CD4-positive, CD25-positive, alpha-beta regulatory T cell (primary cell): ENCODE results near the gene RPL6. TPM values are rescaled to one million over a fixed set of nuclear protein-coding genes. Genes with fewer than 3 reads are reported as not detected.
A peak's percentile ranks its signal among the peaks of the same experiment; 100 is the strongest.
"Not testable (repeated sequence)": the region's sequence is repeated elsewhere in the genome, so short reads cannot be mapped to it uniquely, and the experiment has no call there.

Experiments used
- ATAC-seq, 2 donors: fragments of 150-1000 bp; cut with Tn5 transposase; one replicate each; pipeline ENCODE4 v1.10.0; 2021; ENCODE audit warnings: low read depth in 2 of 2, moderate number of reproducible peaks in 2 of 2, moderate library complexity in 1 of 2
- DNase-seq, 3 donors: peaks; one replicate each; pipeline versions ENCODE4 v3.0.0 to v3.0.0-alpha.2; 2012 to 2022; ENCODE audit warnings: mixed read lengths in 1 of 3
- H3K27ac ChIP-seq: one replicate; pipeline ENCODE4 v1.7.0; 2013; ENCODE audit warnings: mild to moderate bottlenecking, low read length; ENCODE audit not compliant: insufficient read depth, poor library complexity, severe bottlenecking
- H3K27me3 ChIP-seq: one replicate; pipeline ENCODE4 v1.7.0; 2013; ENCODE audit warnings: low read length; ENCODE audit not compliant: control insufficient read depth, insufficient read depth
- H3K36me3 ChIP-seq: one replicate; pipeline ENCODE4 v1.7.0; 2013; ENCODE audit warnings: mild to moderate bottlenecking, low read length, moderate library complexity; ENCODE audit not compliant: control insufficient read depth, insufficient read depth
- H3K4me1 ChIP-seq: 2 replicates; pipeline ENCODE4 v1.7.0; 2013; ENCODE audit warnings: mild to moderate bottlenecking, low read length; ENCODE audit not compliant: insufficient read depth, control insufficient read depth, poor library complexity, severe bottlenecking
- H3K4me3 ChIP-seq: one replicate; pipeline ENCODE4 v1.7.0; 2013; ENCODE audit warnings: low read depth, mild to moderate bottlenecking, low read length, moderate library complexity
- H3K9me3 ChIP-seq, 2 experiments: 1 replicate in 1 of 2; 2 replicates in 1 of 2; pipeline ENCODE4 v1.7.0; 2013; ENCODE audit warnings: low read length in 2 of 2, mild to moderate bottlenecking in 1 of 2, moderate library complexity in 1 of 2; ENCODE audit not compliant: control insufficient read depth in 2 of 2
- H3K27ac Mint-ChIP-seq, 3 donors: one replicate each; pipeline ENCODE4 v1.8.0; 2020 to 2022; ENCODE audit warnings: mild to moderate bottlenecking in 3 of 3, mixed read lengths in 3 of 3, moderate library complexity in 2 of 3
- H3K27me3 Mint-ChIP-seq: one replicate; pipeline ENCODE4 v1.8.0; 2022; ENCODE audit warnings: mild to moderate bottlenecking, mixed read lengths
- H3K36me3 Mint-ChIP-seq: one replicate; pipeline ENCODE4 v1.8.0; 2020; ENCODE audit warnings: mixed read lengths
- H3K4me1 Mint-ChIP-seq, 4 donors: one replicate each; pipeline ENCODE4 v1.8.0; 2020 to 2022; ENCODE audit warnings: mixed read lengths in 4 of 4, mild to moderate bottlenecking in 1 of 4
- H3K4me3 Mint-ChIP-seq, 4 donors: one replicate each; pipeline ENCODE4 v1.8.0; 2020 to 2022; ENCODE audit warnings: mild to moderate bottlenecking in 4 of 4, mixed read lengths in 4 of 4, moderate library complexity in 3 of 4
- H3K9me3 Mint-ChIP-seq, 7 donors: one replicate each; pipeline ENCODE4 v1.8.0; 2020 to 2022; ENCODE audit warnings: mixed read lengths in 7 of 7, mild to moderate bottlenecking in 3 of 7, moderate library complexity in 2 of 7
- polyA plus RNA-seq, 4 donors: library from polyadenylated mRNA; unstranded; fragments of 300-500 nt; fragmentation: Illumina TruSeq; gene quantifications; one replicate each; pipeline ENCODE4 v1.2.3, GENCODE V29; 2021
- total RNA-seq: library from RNA; stranded (reverse); gene quantifications from one replicate; pipeline ENCODE4 v1.2.3, GENCODE V29; 2022

The RPL6 gene
- total and polyA plus RNA-seq, 5 donors from 2014 or later, result 375 to 1,320 (median 585) TPM

DNA sequence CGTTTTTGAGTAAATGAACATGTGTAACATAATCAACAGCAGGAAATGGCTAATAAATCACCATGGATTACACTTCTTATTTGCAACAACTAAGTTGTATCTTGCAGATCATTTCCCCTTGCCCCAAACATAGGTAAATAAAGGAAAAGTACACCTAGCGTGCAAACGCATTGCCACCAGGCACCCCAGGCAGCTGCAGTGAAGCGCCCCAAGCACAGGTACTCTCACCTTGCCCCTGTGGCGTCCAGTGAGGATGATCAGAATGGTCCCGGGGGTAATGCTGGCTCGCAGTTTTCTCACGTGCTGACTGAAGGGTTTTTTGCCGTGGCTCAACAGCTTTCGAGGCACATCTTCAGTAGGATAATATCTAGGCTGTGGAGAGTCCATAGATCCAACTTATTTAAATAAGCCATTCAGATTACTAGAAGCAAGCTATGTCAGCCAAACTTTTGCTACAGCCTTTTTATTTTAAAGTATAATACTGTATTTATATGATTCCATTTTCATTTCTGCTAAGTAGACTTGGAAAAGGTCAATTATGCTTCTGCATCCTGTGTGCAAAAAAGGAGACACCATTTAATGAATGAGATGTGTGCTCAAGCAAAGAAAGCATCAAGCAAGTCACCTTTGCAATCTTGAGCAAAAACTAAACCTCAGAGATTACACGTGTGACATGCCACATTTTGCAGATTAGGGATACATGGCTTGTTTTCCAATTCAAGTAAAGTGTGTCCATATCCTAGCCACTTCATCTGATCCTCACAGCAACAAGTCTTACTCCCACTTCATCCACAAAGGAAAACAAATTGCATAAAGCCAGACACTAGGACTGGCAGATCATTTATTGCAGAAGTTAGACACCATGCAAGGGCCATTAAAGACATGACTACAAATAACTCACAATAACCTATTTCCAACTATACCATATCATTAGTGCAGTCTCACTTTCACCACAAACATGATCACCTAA lies 2.6 kb downstream of the RPL6 start:
- H3K4me1 ChIP-seq, result peaks cover 17% of the 10 kb centered on the region
- ATAC-seq (no peak), DNase-seq (no peak)
- Mint-ChIP-seq H3K4me1 (peaks cover 15 to 47% (median 35%) of the 10 kb centered on the region in 4 donors), H3K36me3 (peaks cover 37% of the 10 kb centered on the region), H3K27ac (peak overlapping the region in 2 of 3 donors; percentile 83 to 99), H3K9me3 (no peaks in the 10 kb centered on the region), H3K27me3 (no peaks in the 10 kb centered on the region), H3K4me3 (peak overlapping the region; percentile 96 to 100 (median 100))
- H3K4me3 ChIP-seq, result peak overlapping the region; percentile 49
- H3K36me3 ChIP-seq, result peaks cover 40% of the 10 kb centered on the region
- H3K9me3 ChIP-seq, result no peaks in the 10 kb centered on the region
- H3K27me3 ChIP-seq, result no peaks in the 10 kb centered on the region
- no peak overlapping the region for H3K27ac ChIP-seq

DNA sequence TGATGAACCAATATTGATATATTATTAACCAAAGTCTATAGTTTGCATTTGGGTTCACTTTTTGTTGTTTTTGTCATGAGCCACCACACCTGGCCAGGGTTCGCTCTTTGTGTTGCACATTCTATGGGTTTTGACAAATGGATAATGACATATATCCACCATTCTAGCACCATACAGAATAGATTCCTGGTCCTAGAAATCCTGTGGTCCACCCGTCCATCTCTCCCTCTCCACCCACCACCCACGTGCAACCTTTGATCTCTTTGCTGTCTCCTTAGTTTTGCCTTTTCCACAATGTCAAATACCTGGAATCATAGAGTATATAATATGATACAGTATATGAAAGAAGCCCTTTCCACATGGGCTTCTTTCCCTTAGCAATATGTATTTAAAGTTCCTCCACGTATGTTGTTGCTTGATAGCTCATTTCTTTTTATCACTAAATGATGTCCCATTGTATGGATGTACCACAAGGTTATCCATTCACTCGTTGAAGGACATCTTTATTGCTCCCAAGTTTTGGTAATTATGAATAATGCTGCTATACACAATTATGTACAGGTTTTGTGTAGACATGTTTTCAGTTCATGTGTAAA lies 7.4 kb downstream of the RPL6 start:
- DNase-seq, result no peak
- peaks cover 16% of the 10 kb centered on the region for H3K36me3 Mint-ChIP-seq
- H3K4me3 ChIP-seq, result no peak overlapping the region
- H3K4me1 ChIP-seq, result no peaks in the 10 kb centered on the region
- H3K9me3 ChIP-seq, result no peaks in the 10 kb centered on the region
- H3K4me1 Mint-ChIP-seq, result peaks cover 0 to 15% (median 8%) of the 10 kb centered on the region in 4 donors
- H3K27me3 ChIP-seq, result no peaks in the 10 kb centered on the region
- H3K27ac ChIP-seq, result no peak overlapping the region
- no peak for ATAC-seq
- H3K27ac Mint-ChIP-seq, result no peak overlapping the region
- H3K4me3 Mint-ChIP-seq, result no peak overlapping the region
- no peaks in the 10 kb centered on the region for H3K27me3 Mint-ChIP-seq
- H3K36me3 ChIP-seq, result peaks cover 29% of the 10 kb centered on the region
- H3K9me3 Mint-ChIP-seq, result no peaks in the 10 kb centered on the region

GRCh38 chr12:112401054-112401453 lies 8.4 kb downstream of the RPL6 start:
- H3K27me3 Mint-ChIP-seq, result no peaks in the 10 kb centered on the region
- no peak overlapping the region for H3K4me3 Mint-ChIP-seq
- ATAC-seq (no peak), DNase-seq (no peak)
- Histone ChIP-seq H3K4me3 (no peak overlapping the region), H3K27ac (no peak overlapping the region), H3K9me3 (no peaks in the 10 kb centered on the region), H3K4me1 (no peaks in the 10 kb centered on the region), H3K36me3 (peaks cover 19% of the 10 kb centered on the region), H3K27me3 (no peaks in the 10 kb centered on the region)
- peaks cover 11% of the 10 kb centered on the region for H3K36me3 Mint-ChIP-seq
- no peaks in the 10 kb centered on the region for H3K9me3 Mint-ChIP-seq
- H3K4me1 Mint-ChIP-seq, result peaks cover 4 to 6% (median 4%) of the 10 kb centered on the region in 4 donors
- H3K27ac Mint-ChIP-seq, result no peak overlapping the region

GRCh38 chr12:112393328-112393727 lies 16.1 kb downstream of the RPL6 start:
- Mint-ChIP-seq H3K36me3 (no peaks in the 10 kb centered on the region), H3K27ac (no peak overlapping the region), H3K9me3 (no peaks in the 10 kb centered on the region), H3K27me3 (peaks cover 13% of the 10 kb centered on the region), H3K4me1 (peaks cover 0 to 4% (median 2%) of the 10 kb centered on the region in 4 donors), H3K4me3 (no peak overlapping the region)
- H3K4me3 ChIP-seq, result no peak overlapping the region
- no peaks in the 10 kb centered on the region for H3K27me3 ChIP-seq
- no peaks in the 10 kb centered on the region for H3K4me1 ChIP-seq
- no peak overlapping the region for H3K27ac ChIP-seq
- DNase-seq (no peak), ATAC-seq (no peak)
- H3K36me3 ChIP-seq, result no peaks in the 10 kb centered on the region
- H3K9me3 ChIP-seq, result no peaks in the 10 kb centered on the region

DNA sequence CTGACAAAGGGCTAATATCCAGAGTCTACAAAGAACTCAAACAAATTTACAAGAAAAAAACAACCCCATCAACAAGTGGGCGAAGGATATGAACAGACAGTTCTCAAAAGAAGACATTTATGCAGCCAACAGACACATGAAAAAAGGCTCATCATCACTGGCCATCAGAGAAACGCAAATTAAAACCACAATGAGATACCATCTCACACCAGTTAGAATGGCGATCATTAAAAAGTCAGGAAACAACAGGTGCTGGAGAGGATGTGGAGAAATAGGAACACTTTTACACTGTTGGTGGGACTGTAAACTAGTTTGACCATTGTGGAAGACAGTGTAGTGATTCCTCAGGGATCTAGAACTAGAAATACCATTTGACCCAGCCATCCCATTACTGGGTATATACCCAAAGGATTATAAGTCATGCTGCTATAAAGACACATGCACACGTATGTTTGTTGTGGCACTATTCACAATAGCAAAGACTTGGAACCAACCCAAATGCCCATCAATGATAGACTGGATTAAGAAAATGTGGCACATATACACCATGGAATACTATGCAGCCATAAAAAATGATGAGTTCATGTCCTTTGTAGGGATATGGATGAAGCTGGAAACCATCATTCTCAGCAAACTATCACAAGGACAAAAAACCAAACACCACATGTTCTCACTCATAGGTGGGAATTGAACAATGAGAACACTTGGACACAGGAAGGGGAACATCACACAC lies 19.3 kb downstream of the RPL6 start:
- not testable (repeated sequence) for H3K27me3 ChIP-seq, H3K9me3 Mint-ChIP-seq, H3K4me1 Mint-ChIP-seq, H3K36me3 Mint-ChIP-seq, H3K4me3 ChIP-seq, H3K4me1 ChIP-seq, H3K27ac ChIP-seq, H3K36me3 ChIP-seq, ATAC-seq, DNase-seq, H3K27ac Mint-ChIP-seq, H3K4me3 Mint-ChIP-seq, H3K9me3 ChIP-seq
- peaks cover 20% of the 10 kb centered on the region for H3K27me3 Mint-ChIP-seq

DNA sequence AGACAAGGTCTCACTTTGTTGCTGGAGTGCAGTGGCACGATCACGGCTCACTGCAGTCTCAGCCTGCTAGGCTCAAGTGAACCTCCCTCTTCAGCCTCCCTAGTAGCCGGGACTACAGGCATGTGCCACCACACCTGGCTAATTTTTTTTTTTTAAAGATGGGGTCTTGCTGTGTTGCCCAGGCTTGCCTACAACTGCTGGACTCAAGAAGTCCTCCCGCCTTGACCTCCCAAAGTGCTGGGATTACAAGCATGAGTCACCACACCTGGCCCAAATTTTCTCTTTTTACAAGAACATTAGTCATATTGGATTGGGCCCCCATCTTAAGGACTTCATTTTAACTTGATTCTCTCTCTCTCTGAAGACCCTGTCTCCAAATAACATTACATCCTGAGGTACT lies 20.2 kb downstream of the RPL6 start:
- H3K4me1 Mint-ChIP-seq, result peaks cover 0 to 7% (median 6%) of the 10 kb centered on the region in 4 donors
- H3K27ac Mint-ChIP-seq, result no peak overlapping the region
- no peaks in the 10 kb centered on the region for H3K4me1 ChIP-seq
- no peaks in the 10 kb centered on the region for H3K36me3 Mint-ChIP-seq
- H3K9me3 ChIP-seq, result no peaks in the 10 kb centered on the region
- H3K4me3 Mint-ChIP-seq, result no peak overlapping the region
- H3K27me3 ChIP-seq, result no peaks in the 10 kb centered on the region
- no peaks in the 10 kb centered on the region for H3K36me3 ChIP-seq
- DNase-seq, result no peak
- no peaks in the 10 kb centered on the region for H3K9me3 Mint-ChIP-seq
- peaks cover 20% of the 10 kb centered on the region for H3K27me3 Mint-ChIP-seq
- no peak for ATAC-seq
- H3K4me3 ChIP-seq, result no peak overlapping the region
- no peak overlapping the region for H3K27ac ChIP-seq

DNA sequence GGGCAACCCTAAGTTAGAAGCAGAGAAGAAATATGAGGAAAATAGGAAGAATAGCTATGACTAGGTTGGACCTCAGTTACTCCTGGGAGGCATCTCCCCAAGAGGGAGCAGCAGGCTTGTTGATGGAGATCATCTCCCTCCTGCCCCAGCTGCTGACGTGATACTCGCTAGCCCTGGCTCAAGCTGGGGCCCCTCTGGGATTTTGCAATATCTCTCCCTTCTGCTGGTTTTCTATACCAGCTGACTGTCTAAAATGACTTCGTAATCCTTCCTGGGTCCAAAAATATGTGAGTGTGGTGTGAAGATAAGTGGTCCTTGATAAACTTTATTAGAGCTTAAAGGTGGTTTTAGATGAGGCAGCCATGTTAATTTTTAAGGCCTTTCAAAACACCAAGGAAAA lies 22.7 kb downstream of the RPL6 start:
- Histone ChIP-seq H3K36me3 (no peaks in the 10 kb centered on the region), H3K4me3 (no peak overlapping the region), H3K27ac (no peak overlapping the region), H3K27me3 (no peaks in the 10 kb centered on the region), H3K4me1 (peaks cover under 1% of the 10 kb centered on the region), H3K9me3 (no peaks in the 10 kb centered on the region)
- H3K4me1 Mint-ChIP-seq, result peaks cover 0 to 12% (median 6%) of the 10 kb centered on the region in 4 donors
- ATAC-seq (no peak), DNase-seq (no peak)
- H3K9me3 Mint-ChIP-seq, result no peaks in the 10 kb centered on the region
- peak overlapping the region in 1 of 3 donors; percentile 37 for H3K27ac Mint-ChIP-seq
- H3K27me3 Mint-ChIP-seq, result peaks cover 20% of the 10 kb centered on the region
- no peaks in the 10 kb centered on the region for H3K36me3 Mint-ChIP-seq
- no peak overlapping the region for H3K4me3 Mint-ChIP-seq
